ENCODE measurements around the gene CYP20A1.

DNA sequence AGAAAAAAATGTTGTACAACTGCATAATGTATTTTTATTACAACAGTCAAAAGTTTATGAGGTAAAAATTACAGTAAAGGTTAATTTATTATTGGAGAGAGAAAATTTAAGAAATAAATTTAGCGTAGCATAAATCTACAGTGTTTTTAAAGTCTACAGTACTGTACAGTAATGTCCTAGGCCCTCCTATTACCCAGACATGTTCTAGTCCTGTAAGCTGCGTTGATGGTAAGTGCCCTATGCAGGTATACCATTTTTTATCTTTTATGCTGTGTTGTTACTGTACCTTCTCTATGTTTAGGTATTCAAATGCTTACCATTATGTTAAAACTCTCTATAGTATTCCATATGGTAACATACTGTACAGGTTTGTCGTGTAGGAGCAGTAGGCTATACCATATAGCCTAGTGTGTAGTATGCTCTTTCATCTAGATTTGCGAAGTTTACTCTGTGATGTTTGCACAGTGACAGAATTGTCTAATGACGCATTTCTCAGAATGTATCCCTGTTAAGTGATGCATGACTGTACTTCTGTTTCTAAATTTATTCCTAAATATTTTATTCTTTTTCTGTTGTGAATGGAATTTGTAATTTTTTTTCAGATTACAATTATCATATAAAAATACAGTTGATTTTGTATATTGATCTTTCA, 113.9 kb downstream of the CYP20A1 start:
- no peak for TF ChIP-seq CTCF (IDR thresholded peaks at IDR 0.05; ENCODE audit: insufficient read depth, low read length)
- TF ChIP-seq POLR2AphosphoS5 (IDR thresholded peaks at IDR 0.05; ENCODE audit: low read depth): no peak
- TF ChIP-seq REST (IDR thresholded peaks at IDR 0.05; ENCODE audit: insufficient replicate concordance, low read depth): no peak
- TF ChIP-seq GABPA (IDR thresholded peaks at IDR 0.05; ENCODE audit: low read depth): no peak

All from HL-60 (cell line).